Hepatocyte (in vitro differentiated cells): ENCODE results near the gene SRRM2. TPM values are rescaled to one million over a fixed set of nuclear protein-coding genes. Genes with fewer than 3 reads are reported as not detected.

Source experiments
- DNase-seq: peaks from one replicate; pipeline ENCODE4 v3.0.0-alpha.2; 2016; ENCODE audit warnings: low spot score
- H2AFZ ChIP-seq: fragments of 200-600 bp; sonication (generic); 2 replicates; pipeline ENCODE4 v1.6.0; 2016; ENCODE audit warnings: antibody characterized with exemption, mild to moderate bottlenecking
- H3K27ac ChIP-seq: fragments of 200-600 bp; sonication (generic); 2 replicates; pipeline ENCODE4 v1.5.1; 2016; ENCODE audit warnings: mild to moderate bottlenecking
- H3K27me3 ChIP-seq: fragments of 200-600 bp; sonication (generic); 2 replicates; pipeline ENCODE4 v1.6.1; 2016
- H3K36me3 ChIP-seq: fragments of 200-600 bp; sonication (generic); replicated peaks from 2 replicates; pipeline ENCODE4 v1.5.1; 2016; ENCODE audit warnings: low read depth; ENCODE audit not compliant: insufficient read depth
- H3K4me1 ChIP-seq: fragments of 200-600 bp; sonication (generic); 2 replicates; pipeline ENCODE4 v1.5.1; 2016; ENCODE audit warnings: mild to moderate bottlenecking, moderate library complexity; ENCODE audit not compliant: insufficient read depth
- H3K4me2 ChIP-seq: fragments of 200-600 bp; sonication (generic); 2 replicates; pipeline ENCODE4 v1.6.0; 2016
- H3K4me3 ChIP-seq: fragments of 200-600 bp; sonication (generic); 2 replicates; pipeline ENCODE4 v1.5.1; 2016; ENCODE audit warnings: mild to moderate bottlenecking
- H3K79me2 ChIP-seq: fragments of 200-600 bp; sonication (generic); 2 replicates; pipeline ENCODE4 v1.6.0; 2017; ENCODE audit warnings: mild to moderate bottlenecking
- H3K9me2 ChIP-seq: fragments of 200-600 bp; sonication (generic); replicated peaks from 2 replicates; pipeline ENCODE4 v1.6.0; 2017; ENCODE audit warnings: mild to moderate bottlenecking; ENCODE audit not compliant: insufficient read depth
- H3K9me3 ChIP-seq: fragments of 200-600 bp; sonication (generic); 2 replicates; pipeline ENCODE4 v1.5.1; 2016; ENCODE audit warnings: low read depth, mild to moderate bottlenecking
- H4K20me1 ChIP-seq: fragments of 200-600 bp; sonication (generic); 2 replicates; pipeline ENCODE4 v1.6.0; 2016; ENCODE audit warnings: mild to moderate bottlenecking; ENCODE audit not compliant: insufficient read depth, poor library complexity, severe bottlenecking
- CTCF ChIP-seq: fragments of 200-600 bp; sonication (generic); IDR thresholded peaks from 2 replicates; pipeline ENCODE4 v1.5.1; 2016; ENCODE audit warnings: antibody characterized with exemption, mild to moderate bottlenecking; ENCODE audit not compliant: poor library complexity
- EZH2 ChIP-seq: fragments of 200-600 bp; sonication (generic); IDR thresholded peaks from 2 replicates; pipeline ENCODE4 v1.6.1; 2016; ENCODE audit warnings: antibody characterized with exemption, mild to moderate bottlenecking, borderline replicate concordance
- EZH2phosphoT487 ChIP-seq: fragments of 200-600 bp; sonication (generic); IDR thresholded peaks from one replicate; pipeline ENCODE4 v1.6.1; 2018; ENCODE audit warnings: antibody characterized with exemption, mild to moderate bottlenecking, low read depth, moderate library complexity; ENCODE audit not compliant: unreplicated experiment, severe bottlenecking
- WGBS: methylation state at CpG from one replicate; pipeline ENCODE4 v1.1.6; 2016; ENCODE audit warnings: low lambda C conversion rate; ENCODE audit errors: missing lambda C conversion rate; 5-methylcytosine and 5-hydroxymethylcytosine counted together
- polyA plus RNA-seq: library from polyadenylated mRNA; unstranded; fragments of >200 nt; fragmentation: Nextera tagmentation; extraction: Ambion mirVana; gene quantifications from 2 replicates; pipeline ENCODE4 v1.2.1, GENCODE V29; 2016
- total RNA-seq: library from RNA; depleted of rRNA; stranded (reverse); fragments of >200 nt; gene quantifications from 2 replicates; pipeline ENCODE4 v1.2.3, GENCODE V29; 2014

SRRM2 gene
- total and polyA plus RNA-seq, 2 experiments from 2014 or later: 142 to 403 TPM

DNA sequence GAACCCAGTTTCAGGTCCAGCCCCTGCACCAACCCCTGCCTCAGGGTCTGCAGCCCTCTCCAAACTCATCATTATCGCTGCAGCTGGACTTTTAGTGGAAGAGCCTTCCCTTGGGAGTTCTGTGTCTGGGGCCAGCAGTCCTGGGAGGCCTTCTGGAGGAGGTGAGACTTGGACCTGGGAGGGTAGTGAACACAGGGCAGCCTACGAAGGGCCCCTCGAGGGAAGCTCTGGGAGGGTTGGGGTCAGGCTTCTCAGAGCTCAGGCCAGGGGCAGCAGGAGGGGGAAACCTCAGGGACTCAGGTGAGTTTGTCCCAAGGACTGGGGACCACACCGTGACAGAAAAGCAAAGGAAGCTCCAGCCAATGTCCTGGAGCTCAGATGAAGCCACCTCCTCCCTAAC is 11.3 kb upstream of the SRRM2 start:
- Histone ChIP-seq H3K9me3 (no peaks in the 10 kb centered on the region), H3K4me1 (peaks cover 6% of the 10 kb centered on the region), H3K4me2 (no peak overlapping the region), H3K4me3 (no peak overlapping the region), H4K20me1 (no peaks in the 10 kb centered on the region), H2AFZ (no peak overlapping the region), H3K9me2 (no peaks in the 10 kb centered on the region), H3K36me3 (no peaks in the 10 kb centered on the region), H3K79me2 (no peaks in the 10 kb centered on the region), H3K27me3 (no peaks in the 10 kb centered on the region), H3K27ac (no peak overlapping the region)
- TF ChIP-seq EZH2 (no peak), EZH2phosphoT487 (no peak), CTCF (no peak)
- DNase-seq: no peak
- 92% methylated on average over 4 of the region's 4 CpGs for WGBS

GRCh38 chr16:2742323-2743006 is 10.0 kb upstream of the SRRM2 start:
- Histone ChIP-seq H2AFZ (no peak overlapping the region), H3K4me1 (peaks cover 6% of the 10 kb centered on the region), H3K27ac (no peak overlapping the region), H3K4me3 (no peak overlapping the region), H3K4me2 (no peak overlapping the region), H3K9me3 (no peaks in the 10 kb centered on the region), H4K20me1 (no peaks in the 10 kb centered on the region), H3K9me2 (no peaks in the 10 kb centered on the region), H3K36me3 (no peaks in the 10 kb centered on the region), H3K79me2 (no peaks in the 10 kb centered on the region), H3K27me3 (no peaks in the 10 kb centered on the region)
- no peak for TF ChIP-seq EZH2
- no peak for TF ChIP-seq EZH2phosphoT487
- TF ChIP-seq CTCF: no peak
- no peak for DNase-seq
- 97% methylated on average over 12 of the region's 12 CpGs for WGBS

DNA sequence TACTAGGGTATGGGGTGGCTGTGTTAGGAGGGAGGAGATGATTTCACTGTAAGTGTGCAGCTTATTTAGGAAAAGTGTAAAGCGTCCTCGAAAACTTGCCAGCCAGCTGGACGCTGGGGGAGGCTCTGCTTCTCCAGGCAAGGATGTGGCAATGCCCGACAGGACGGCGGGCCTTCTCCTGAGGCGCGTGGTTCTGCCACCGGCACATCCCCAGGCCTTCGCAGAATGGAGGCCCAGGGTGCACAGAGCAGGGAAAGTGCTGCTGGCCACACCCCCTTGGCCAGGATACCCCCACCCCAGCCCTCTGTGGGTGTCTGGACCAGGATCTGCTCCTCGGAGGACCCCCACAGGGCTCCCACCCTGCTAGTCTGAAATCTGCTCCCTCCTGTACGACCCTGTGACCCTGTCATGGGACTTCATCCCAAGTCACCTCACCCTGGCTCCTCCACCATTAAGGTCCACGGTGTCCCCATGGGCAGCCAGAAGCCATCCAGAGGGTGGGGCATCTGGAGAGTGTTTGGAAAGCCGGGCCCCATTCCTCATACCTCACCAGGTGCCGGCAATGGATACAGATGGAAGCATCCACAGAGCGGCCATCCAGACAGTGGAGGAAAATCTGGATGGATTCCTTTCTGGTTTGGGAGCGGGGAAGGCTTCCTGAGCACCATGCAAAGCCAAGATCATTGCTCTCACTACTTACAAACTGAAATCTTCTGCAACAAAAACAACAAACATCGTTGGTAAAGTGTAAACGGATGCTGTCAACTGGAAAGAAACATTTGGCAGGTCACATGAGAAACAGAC is 9.2 kb upstream of the SRRM2 start:
- no peaks in the 10 kb centered on the region for H3K27me3 ChIP-seq
- peaks cover 6% of the 10 kb centered on the region for H3K4me1 ChIP-seq

More for the DNA sequence above, 9.2 kb upstream of the SRRM2 start:
- no peaks in the 10 kb centered on the region for H3K9me2 ChIP-seq
- no peak for DNase-seq
- no peak overlapping the region for H3K4me3 ChIP-seq
- no peaks in the 10 kb centered on the region for H3K36me3 ChIP-seq
- no peak overlapping the region for H2AFZ ChIP-seq
- WGBS: 94% methylated on average over 19 of the region's 19 CpGs
- no peak overlapping the region for H3K4me2 ChIP-seq
- TF ChIP-seq EZH2 (no peak), EZH2phosphoT487 (no peak), CTCF (no peak)
- H3K27ac ChIP-seq: no peak overlapping the region
- H3K9me3 ChIP-seq: no peaks in the 10 kb centered on the region
- no peaks in the 10 kb centered on the region for H3K79me2 ChIP-seq
- no peaks in the 10 kb centered on the region for H4K20me1 ChIP-seq
